OCI-LY7 (cell line): ENCODE results near the gene UTS2R. TPM values are rescaled to one million over a fixed set of nuclear protein-coding genes. Genes with fewer than 3 reads are reported as not detected.

Experiments
- BruUV-seq: library from RNA; stranded (reverse); fragments of 400-500 nt; replicated peaks from 2 replicates; lab custom pipeline; 2021; lab: Mats Ljungman, UMichigan
- CTCF ChIA-PET: fragments of 300-600 bp; sonication (Branson Sonifier 250); formaldehyde crosslinking; loops from one replicate; lab custom pipeline; 2022; ENCODE audit warnings: antibody characterized with exemption; ENCODE audit not compliant: unreplicated experiment; lab: Charles Lee
- POLR2A ChIA-PET: fragments of 300-600 bp; sonication (Branson Sonifier 250); formaldehyde crosslinking; loops from one replicate; lab custom pipeline; 2022; ENCODE audit warnings: antibody characterized with exemption; lab: Charles Lee
- DNase-seq: peaks from one replicate; pipeline ENCODE4 v3.0.0-alpha.2; 2015; ENCODE audit warnings: low spot score
- H2AFZ ChIP-seq: fragments of 200-600 bp; sonication (generic), shearing (Covaris generic); 2 replicates; pipeline ENCODE4 v1.6.1; 2014; ENCODE audit warnings: mild to moderate bottlenecking, antibody characterized with exemption, low read length, moderate library complexity
- H3K27ac ChIP-seq: fragments of 200-600 bp; sonication (generic); 2 replicates; pipeline ENCODE4 v1.5.1; 2014; ENCODE audit warnings: mixed run types, low read depth, mild to moderate bottlenecking, moderate library complexity, low read length, inconsistent platforms; ENCODE audit not compliant: poor library complexity, severe bottlenecking
- H3K36me3 ChIP-seq: fragments of 200-600 bp; sonication (generic); 2 replicates; pipeline ENCODE4 v1.6.1; 2014; ENCODE audit warnings: mild to moderate bottlenecking, antibody characterized with exemption, low read length, moderate library complexity, mixed read lengths; ENCODE audit not compliant: insufficient read depth
- H3K4me1 ChIP-seq: fragments of 200-600 bp; sonication (generic); 2 replicates; pipeline ENCODE4 v1.5.1; 2014; ENCODE audit warnings: mild to moderate bottlenecking, low read length; ENCODE audit not compliant: insufficient read depth, poor library complexity, severe bottlenecking
- H3K4me2 ChIP-seq: fragments of 200-600 bp; sonication (generic); 2 replicates; pipeline ENCODE4 v1.6.1; 2014; ENCODE audit warnings: mild to moderate bottlenecking, low read length
- H3K4me3 ChIP-seq: fragments of 200-600 bp; sonication (generic); 2 replicates; pipeline ENCODE4 v1.5.1; 2014; ENCODE audit warnings: mild to moderate bottlenecking, low read depth, low read length; ENCODE audit not compliant: poor library complexity, severe bottlenecking
- H3K79me2 ChIP-seq: fragments of 200-600 bp; sonication (generic); 2 replicates; pipeline ENCODE4 v1.6.1; 2016; ENCODE audit warnings: low read depth, mild to moderate bottlenecking, low read length, moderate library complexity, mixed read lengths; ENCODE audit not compliant: insufficient read depth
- H3K9me2 ChIP-seq: fragments of 200-600 bp; sonication (generic); 2 replicates; pipeline ENCODE4 v1.6.1; 2016; ENCODE audit warnings: mild to moderate bottlenecking, low read length, mixed read lengths; ENCODE audit not compliant: insufficient read depth
- H3K9me3 ChIP-seq: fragments of 200-600 bp; sonication (generic); 2 replicates; pipeline ENCODE4 v1.6.1; 2014; ENCODE audit warnings: mild to moderate bottlenecking, mixed run types, low read length, mixed read lengths
- H4K20me1 ChIP-seq: fragments of 200-600 bp; sonication (generic); 2 replicates; pipeline ENCODE4 v1.6.1; 2014; ENCODE audit warnings: mild to moderate bottlenecking, antibody characterized with exemption, low read length, moderate library complexity, mixed read lengths; ENCODE audit not compliant: insufficient read depth
- EZH2phosphoT487 ChIP-seq: fragments of 200-600 bp; sonication (generic); IDR thresholded peaks from 2 replicates; pipeline ENCODE4 v1.6.1; 2018; ENCODE audit warnings: low read depth, borderline replicate concordance, mild to moderate bottlenecking, mixed run types, antibody characterized with exemption, low read length, moderate library complexity, mixed read lengths
- intact Hi-C: fragments of 100-400 bp; cut with micrococcal nuclease; formaldehyde crosslinking; loops from one replicate; pipeline ENCODE4 v1.10.0; 2022; ENCODE audit not compliant: unreplicated experiment
- total RNA-seq, 2 experiments: library from RNA; depleted of rRNA in 1 of 2; stranded (reverse); fragments of >200 nt in 1 of 2; shearing (Covaris generic) in 1 of 2; gene quantifications; 2 replicates each; pipeline ENCODE4 v1.2.3, GENCODE V29; 2014 to 2022
- TF ChIP-seq, protein P1 (sequence below): fragments of 200-600 bp; sonication (generic); conservative IDR thresholded peaks from 2 replicates; pipeline ENCODE4 v1.5.1; 2014; ENCODE audit warnings: mild to moderate bottlenecking, antibody characterized with exemption, low read length, moderate library complexity, mixed read lengths

The UTS2R gene
- total RNA-seq, 2 experiments from 2014 or later = 17.4 to 36.3 TPM

DNA sequence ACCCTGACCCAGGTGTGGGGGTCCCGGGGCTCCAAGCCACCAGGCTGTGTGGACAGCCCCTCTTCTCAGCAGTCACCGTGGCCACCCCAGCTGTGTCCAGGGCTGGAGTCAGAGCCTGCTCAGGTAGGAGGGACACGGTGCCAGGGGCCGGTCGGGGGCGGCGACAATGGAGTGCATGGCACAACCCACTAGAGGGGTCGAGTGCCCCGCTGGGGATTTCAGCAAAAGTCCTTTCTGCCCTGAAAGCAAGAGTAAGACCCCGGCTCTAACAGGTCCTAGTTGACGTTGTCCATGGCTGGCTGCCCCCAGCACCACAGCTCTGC, 11.3 kb downstream of the UTS2R start:
- intact Hi-C loops = no loop called here
- H3K27ac ChIP-seq = no peak overlapping the region
- H3K9me3 ChIP-seq = no peaks in the 10 kb centered on the region
- no TSS peak for BruUV-seq
- no peaks in the 10 kb centered on the region for H3K36me3 ChIP-seq
- CTCF ChIA-PET = no interaction called here
- no peaks in the 10 kb centered on the region for H3K79me2 ChIP-seq
- H3K4me1 ChIP-seq = peaks cover 8% of the 10 kb centered on the region
- no peak for DNase-seq
- H3K9me2 ChIP-seq = no peaks in the 10 kb centered on the region
- H3K4me3 ChIP-seq = no peak overlapping the region
- no peak overlapping the region for H3K4me2 ChIP-seq
- POLR2A ChIA-PET = no interaction called here
- H2AFZ ChIP-seq = no peak overlapping the region
- H4K20me1 ChIP-seq = no peaks in the 10 kb centered on the region
- no peak for TF ChIP-seq EZH2phosphoT487
- TF ChIP-seq, protein P1, sequence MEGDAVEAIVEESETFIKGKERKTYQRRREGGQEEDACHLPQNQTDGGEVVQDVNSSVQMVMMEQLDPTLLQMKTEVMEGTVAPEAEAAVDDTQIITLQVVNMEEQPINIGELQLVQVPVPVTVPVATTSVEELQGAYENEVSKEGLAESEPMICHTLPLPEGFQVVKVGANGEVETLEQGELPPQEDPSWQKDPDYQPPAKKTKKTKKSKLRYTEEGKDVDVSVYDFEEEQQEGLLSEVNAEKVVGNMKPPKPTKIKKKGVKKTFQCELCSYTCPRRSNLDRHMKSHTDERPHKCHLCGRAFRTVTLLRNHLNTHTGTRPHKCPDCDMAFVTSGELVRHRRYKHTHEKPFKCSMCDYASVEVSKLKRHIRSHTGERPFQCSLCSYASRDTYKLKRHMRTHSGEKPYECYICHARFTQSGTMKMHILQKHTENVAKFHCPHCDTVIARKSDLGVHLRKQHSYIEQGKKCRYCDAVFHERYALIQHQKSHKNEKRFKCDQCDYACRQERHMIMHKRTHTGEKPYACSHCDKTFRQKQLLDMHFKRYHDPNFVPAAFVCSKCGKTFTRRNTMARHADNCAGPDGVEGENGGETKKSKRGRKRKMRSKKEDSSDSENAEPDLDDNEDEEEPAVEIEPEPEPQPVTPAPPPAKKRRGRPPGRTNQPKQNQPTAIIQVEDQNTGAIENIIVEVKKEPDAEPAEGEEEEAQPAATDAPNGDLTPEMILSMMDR = no peak

GRCh38 chr17:82383411-82383810, 11.8 kb downstream of the UTS2R start:
- BruUV-seq = no TSS peak
- TF ChIP-seq, protein P1 = no peak
- no peak for TF ChIP-seq EZH2phosphoT487
- POLR2A ChIA-PET = no interaction called here

DNA sequence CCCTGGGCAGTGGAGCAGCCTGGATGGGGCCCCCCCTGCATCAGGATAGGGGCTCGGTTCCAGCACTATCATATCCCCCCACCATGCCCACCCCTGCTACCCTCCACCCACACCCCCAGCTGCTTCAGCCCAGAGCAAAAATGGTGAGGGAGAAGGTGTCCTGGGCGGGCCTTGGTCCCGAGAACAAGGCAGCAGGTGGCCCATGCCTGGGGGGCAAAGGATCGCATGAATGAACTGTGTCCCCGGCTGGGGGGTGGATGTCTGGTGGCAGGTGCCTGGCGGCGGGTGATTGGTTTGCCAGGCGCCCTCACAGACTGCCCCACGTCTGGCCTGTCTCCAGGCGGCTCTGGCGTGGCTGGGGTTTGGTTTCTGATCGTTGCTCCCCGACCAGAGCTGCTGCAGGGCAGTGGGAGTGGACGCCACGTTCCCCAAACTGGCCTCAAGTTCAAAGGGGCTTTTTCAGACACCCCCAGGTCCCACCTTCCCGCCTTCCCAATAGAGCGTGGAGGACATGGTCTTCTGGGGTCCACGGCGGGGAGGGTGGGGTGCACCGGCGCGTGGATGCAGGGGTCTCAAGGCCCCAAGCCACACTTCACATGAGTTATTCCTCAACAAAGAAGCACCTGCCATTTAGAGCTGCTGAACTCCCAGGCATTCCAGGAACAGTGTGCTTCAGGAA, 12.6 kb downstream of the UTS2R start:
- Histone ChIP-seq H3K79me2 (no peaks in the 10 kb centered on the region), H3K4me2 (no peak overlapping the region), H2AFZ (no peak overlapping the region), H3K9me2 (no peaks in the 10 kb centered on the region), H3K36me3 (no peaks in the 10 kb centered on the region), H3K9me3 (no peaks in the 10 kb centered on the region), H3K4me3 (no peak overlapping the region), H4K20me1 (no peaks in the 10 kb centered on the region), H3K4me1 (peaks cover 8% of the 10 kb centered on the region), H3K27ac (no peak overlapping the region)
- BruUV-seq = no TSS peak
- ChIA-PET CTCF (no interaction called here), POLR2A (no interaction called here)
- DNase-seq = no peak
- TF ChIP-seq EZH2phosphoT487 = no peak
- TF ChIP-seq, protein P1 = no peak; the same call in 1 of the 2 replicates
- intact Hi-C loops = no loop called here

More at GRCh38 chr17:82383411-82383810, 11.8 kb downstream of the UTS2R start:
- intact Hi-C loops = no loop called here
- H3K4me2 ChIP-seq = no peak overlapping the region
- H3K4me1 ChIP-seq = peaks cover 8% of the 10 kb centered on the region
- CTCF ChIA-PET = no interaction called here
- no peak overlapping the region for H2AFZ ChIP-seq
- no peaks in the 10 kb centered on the region for H3K79me2 ChIP-seq
- H3K27ac ChIP-seq = no peak overlapping the region
- DNase-seq = no peak
- H3K36me3 ChIP-seq = no peaks in the 10 kb centered on the region
- no peaks in the 10 kb centered on the region for H4K20me1 ChIP-seq
- H3K9me2 ChIP-seq = no peaks in the 10 kb centered on the region
- H3K9me3 ChIP-seq = no peaks in the 10 kb centered on the region
- H3K4me3 ChIP-seq = no peak overlapping the region
